ENCODE data around the gene MYCN.

Gene MYCN

DNA sequence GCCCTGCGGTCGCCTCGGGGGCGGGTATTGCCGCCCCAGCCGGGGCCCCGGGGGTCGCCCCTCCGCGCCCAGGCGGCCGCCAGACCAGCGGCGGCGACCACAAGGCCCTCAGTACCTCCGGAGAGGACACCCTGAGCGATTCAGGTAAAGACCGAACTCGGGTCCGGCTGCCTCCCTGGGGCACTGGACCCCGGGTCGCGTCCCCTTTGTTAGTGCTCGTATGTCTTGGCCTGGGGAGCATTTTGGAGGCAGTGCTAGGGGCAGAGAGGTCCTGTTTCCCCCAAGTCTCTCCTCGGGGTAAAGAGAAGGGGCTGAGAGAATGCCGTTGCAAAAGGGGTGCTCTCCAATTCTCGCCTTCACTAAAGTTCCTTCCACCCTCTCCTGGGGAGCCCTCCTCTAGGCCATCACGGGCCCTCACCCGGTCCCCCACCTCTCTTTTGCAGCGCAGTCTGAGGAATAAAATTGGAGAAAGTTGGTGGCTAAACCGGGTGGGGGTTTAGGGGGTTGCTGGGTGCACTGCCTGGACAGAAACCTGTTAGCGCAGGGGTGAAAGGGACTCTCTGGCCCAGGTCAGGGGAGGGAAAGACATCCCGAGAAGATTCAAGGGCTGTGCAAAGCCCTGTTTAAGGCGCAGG, 2.5 kb downstream of the MYCN start:
- TF ChIP-seq, protein P1, sequence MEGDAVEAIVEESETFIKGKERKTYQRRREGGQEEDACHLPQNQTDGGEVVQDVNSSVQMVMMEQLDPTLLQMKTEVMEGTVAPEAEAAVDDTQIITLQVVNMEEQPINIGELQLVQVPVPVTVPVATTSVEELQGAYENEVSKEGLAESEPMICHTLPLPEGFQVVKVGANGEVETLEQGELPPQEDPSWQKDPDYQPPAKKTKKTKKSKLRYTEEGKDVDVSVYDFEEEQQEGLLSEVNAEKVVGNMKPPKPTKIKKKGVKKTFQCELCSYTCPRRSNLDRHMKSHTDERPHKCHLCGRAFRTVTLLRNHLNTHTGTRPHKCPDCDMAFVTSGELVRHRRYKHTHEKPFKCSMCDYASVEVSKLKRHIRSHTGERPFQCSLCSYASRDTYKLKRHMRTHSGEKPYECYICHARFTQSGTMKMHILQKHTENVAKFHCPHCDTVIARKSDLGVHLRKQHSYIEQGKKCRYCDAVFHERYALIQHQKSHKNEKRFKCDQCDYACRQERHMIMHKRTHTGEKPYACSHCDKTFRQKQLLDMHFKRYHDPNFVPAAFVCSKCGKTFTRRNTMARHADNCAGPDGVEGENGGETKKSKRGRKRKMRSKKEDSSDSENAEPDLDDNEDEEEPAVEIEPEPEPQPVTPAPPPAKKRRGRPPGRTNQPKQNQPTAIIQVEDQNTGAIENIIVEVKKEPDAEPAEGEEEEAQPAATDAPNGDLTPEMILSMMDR (IDR thresholded peaks at IDR 0.05; ENCODE audit: poor library complexity, severe bottlenecking), result no peak
- H3K9me3 ChIP-seq (ENCODE audit: severe bottlenecking), result no peaks in the 10 kb centered on the region
- H3K4me1 ChIP-seq (ENCODE audit: insufficient read depth, poor library complexity, severe bottlenecking), result peaks cover 4% of the 10 kb centered on the region
- H3K27me3 ChIP-seq (ENCODE audit: insufficient read depth, poor library complexity, severe bottlenecking), result peaks cover 61% of the 10 kb centered on the region
- no peak for ATAC-seq (ENCODE audit: low read depth)
- no peak for DNase-seq (ENCODE audit: low spot score)
- H3K27ac ChIP-seq (ENCODE audit: poor library complexity, severe bottlenecking), result no peak overlapping the region
- H3K4me3 ChIP-seq (ENCODE audit: severe bottlenecking), result no peak overlapping the region
- H3K36me3 ChIP-seq (ENCODE audit: low read depth), result no peaks in the 10 kb centered on the region

DNA sequence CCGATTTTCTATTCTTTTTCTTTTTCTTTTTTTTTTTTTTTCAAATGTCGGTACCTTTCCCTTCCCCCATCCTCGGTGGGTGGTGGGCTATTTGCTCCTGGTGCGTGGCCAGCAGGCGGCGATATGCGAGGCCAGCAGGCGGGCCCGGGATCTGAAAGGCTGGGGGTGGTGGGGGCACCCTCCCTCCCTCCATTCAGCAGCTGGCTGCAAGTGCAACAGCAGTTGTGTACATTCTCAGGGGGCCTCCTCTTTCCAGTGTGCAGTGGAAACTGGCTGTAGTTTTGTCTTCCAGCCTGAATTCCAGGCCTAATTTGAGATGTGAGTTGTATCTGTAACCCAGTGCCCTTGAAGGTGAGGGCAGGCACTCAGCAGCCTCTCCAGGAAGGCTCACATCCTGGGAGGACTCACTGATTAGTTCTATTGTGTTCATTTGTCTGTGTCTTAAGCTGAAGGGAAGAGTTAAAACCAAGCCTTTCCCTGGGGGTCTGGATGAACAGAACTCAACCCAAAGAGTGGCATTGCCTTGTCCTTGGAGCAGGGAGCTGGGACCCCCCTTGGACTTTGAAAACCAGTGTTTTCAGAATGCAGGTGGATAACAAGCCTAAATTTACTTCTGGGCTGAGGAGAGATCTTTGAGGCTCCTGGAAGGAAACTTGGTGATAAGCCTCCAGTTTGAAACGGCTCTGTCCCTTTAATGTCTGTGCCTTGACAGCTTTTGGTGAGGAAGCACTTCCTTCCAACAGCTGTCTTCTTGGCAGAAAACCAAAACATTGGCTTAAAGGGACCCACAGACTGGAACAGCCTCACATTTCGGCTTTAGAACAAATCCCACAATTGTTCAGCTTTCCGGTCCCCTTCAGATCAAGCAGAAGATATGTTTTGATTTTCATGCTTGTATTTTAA, 3.3 kb downstream of the MYCN start:
- Histone ChIP-seq H3K27ac (ENCODE audit: poor library complexity, severe bottlenecking) (no peak overlapping the region), H3K4me1 (ENCODE audit: insufficient read depth, poor library complexity, severe bottlenecking) (peaks cover 4% of the 10 kb centered on the region), H3K27me3 (ENCODE audit: insufficient read depth, poor library complexity, severe bottlenecking) (peaks cover 53% of the 10 kb centered on the region), H3K4me3 (ENCODE audit: severe bottlenecking) (no peak overlapping the region), H3K36me3 (ENCODE audit: low read depth) (no peaks in the 10 kb centered on the region), H3K9me3 (ENCODE audit: severe bottlenecking) (no peaks in the 10 kb centered on the region)
- ATAC-seq (ENCODE audit: low read depth), result no peak
- no peak for DNase-seq (ENCODE audit: low spot score)
- TF ChIP-seq, protein P1 (IDR thresholded peaks at IDR 0.05; ENCODE audit: poor library complexity, severe bottlenecking), result no peak

DNA sequence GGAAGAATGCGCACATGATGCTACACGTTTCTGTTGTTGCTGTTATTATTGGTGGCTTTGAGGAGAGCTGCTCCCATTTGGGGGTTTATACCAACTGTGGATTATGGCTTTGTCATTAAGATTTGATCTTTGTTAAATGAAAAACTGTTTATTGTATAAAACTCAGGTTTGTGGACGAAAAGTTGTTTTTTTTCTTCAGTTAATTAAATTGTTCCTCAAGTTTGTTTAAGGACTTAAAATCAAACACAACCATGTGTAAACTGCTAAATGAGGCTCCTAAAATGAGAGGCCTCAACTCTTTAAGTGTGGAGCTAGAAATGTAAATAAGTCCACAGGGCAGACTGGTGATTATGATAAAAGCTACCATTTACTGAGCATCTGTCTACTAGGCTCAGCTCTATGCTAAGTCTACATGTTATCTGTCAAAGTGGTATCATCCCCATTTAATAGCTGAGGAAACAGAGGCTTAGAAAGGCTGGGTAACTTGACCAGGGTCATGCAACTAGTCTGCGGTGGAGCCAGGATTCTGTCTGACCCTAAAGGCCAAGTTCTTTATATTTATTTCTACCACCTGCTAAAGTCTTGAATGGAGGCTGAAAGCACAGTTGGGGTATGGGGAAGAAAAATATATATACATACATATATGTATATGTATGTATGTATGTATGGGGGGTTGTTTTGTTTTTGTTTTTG, 4.1 kb downstream of the MYCN start:
- no peak overlapping the region for H3K27ac ChIP-seq (ENCODE audit: poor library complexity, severe bottlenecking)
- ATAC-seq (ENCODE audit: low read depth), result no peak
- TF ChIP-seq, protein P1 (IDR thresholded peaks at IDR 0.05; ENCODE audit: poor library complexity, severe bottlenecking), result no peak
- peaks cover 4% of the 10 kb centered on the region for H3K4me1 ChIP-seq (ENCODE audit: insufficient read depth, poor library complexity, severe bottlenecking)
- peaks cover 45% of the 10 kb centered on the region for H3K27me3 ChIP-seq (ENCODE audit: insufficient read depth, poor library complexity, severe bottlenecking)
- no peaks in the 10 kb centered on the region for H3K9me3 ChIP-seq (ENCODE audit: severe bottlenecking)
- DNase-seq (ENCODE audit: low spot score), result no peak
- no peak overlapping the region for H3K4me3 ChIP-seq (ENCODE audit: severe bottlenecking)
- H3K36me3 ChIP-seq (ENCODE audit: low read depth), result no peaks in the 10 kb centered on the region

DNA sequence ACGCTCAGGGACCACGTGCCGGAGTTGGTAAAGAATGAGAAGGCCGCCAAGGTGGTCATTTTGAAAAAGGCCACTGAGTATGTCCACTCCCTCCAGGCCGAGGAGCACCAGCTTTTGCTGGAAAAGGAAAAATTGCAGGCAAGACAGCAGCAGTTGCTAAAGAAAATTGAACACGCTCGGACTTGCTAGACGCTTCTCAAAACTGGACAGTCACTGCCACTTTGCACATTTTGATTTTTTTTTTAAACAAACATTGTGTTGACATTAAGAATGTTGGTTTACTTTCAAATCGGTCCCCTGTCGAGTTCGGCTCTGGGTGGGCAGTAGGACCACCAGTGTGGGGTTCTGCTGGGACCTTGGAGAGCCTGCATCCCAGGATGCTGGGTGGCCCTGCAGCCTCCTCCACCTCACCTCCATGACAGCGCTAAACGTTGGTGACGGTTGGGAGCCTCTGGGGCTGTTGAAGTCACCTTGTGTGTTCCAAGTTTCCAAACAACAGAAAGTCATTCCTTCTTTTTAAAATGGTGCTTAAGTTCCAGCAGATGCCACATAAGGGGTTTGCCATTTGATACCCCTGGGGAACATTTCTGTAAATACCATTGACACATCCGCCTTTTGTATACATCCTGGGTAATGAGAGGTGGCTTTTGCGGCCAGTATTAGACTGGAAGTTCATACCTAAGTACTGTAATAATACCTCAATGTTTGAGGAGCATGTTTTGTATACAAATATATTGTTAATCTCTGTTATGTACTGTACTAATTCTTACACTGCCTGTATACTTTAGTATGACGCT, 5.8 kb downstream of the MYCN start:
- no peak overlapping the region for H3K4me3 ChIP-seq (ENCODE audit: severe bottlenecking)
- no peaks in the 10 kb centered on the region for H3K9me3 ChIP-seq (ENCODE audit: severe bottlenecking)
- H3K4me1 ChIP-seq (ENCODE audit: insufficient read depth, poor library complexity, severe bottlenecking), result no peaks in the 10 kb centered on the region
- no peaks in the 10 kb centered on the region for H3K36me3 ChIP-seq (ENCODE audit: low read depth)
- TF ChIP-seq, protein P1 (IDR thresholded peaks at IDR 0.05; ENCODE audit: poor library complexity, severe bottlenecking), result no peak
- H3K27me3 ChIP-seq (ENCODE audit: insufficient read depth, poor library complexity, severe bottlenecking), result peaks cover 29% of the 10 kb centered on the region
- DNase-seq (ENCODE audit: low spot score) (no peak), ATAC-seq (ENCODE audit: low read depth) (no peak)
- H3K27ac ChIP-seq (ENCODE audit: poor library complexity, severe bottlenecking), result no peak overlapping the region
